Stimulated activated CD8-positive, alpha-beta memory T cell treated with anti-CD3 and anti-CD28 coated beads, Interleukin-4, amount 100 ng/mL, for 1 hour (primary cell): Measurements from ENCODE around the gene CFAP97.
A peak's percentile ranks its signal among the peaks of the same experiment; 100 is the strongest.
"Not testable (repeated sequence)": the region's sequence is repeated elsewhere in the genome, so short reads cannot be mapped to it uniquely, and the experiment has no call there.

Experiments used
- DNase-seq, 2 donors: peaks; one replicate each; pipeline ENCODE4 v3.0.0-alpha.2; 2020; ENCODE audit warnings: low read depth in 2 of 2, low spot score in 1 of 2

CFAP97 gene

GRCh38 chr4:185203486-185204237 is at the start of gene CFAP97:
TSS of gene CFAP97 (minus strand) at chr4:185204000. CDS start at chr4:185191196, 12,804 bp downstream.
- DNase-seq: peak; percentile 49 to 65

GRCh38 chr4:185249105-185249504 is 45.3 kb upstream of the CFAP97 start:
- no peak for DNase-seq

GRCh38 chr4:185248393-185249039 is 44.7 kb upstream of the CFAP97 start:
- no peak for DNase-seq

GRCh38 chr4:185247151-185247550 is 43.4 kb upstream of the CFAP97 start:
- no peak for DNase-seq

GRCh38 chr4:185246453-185246852 is 42.7 kb upstream of the CFAP97 start:
- DNase-seq: no peak

DNA sequence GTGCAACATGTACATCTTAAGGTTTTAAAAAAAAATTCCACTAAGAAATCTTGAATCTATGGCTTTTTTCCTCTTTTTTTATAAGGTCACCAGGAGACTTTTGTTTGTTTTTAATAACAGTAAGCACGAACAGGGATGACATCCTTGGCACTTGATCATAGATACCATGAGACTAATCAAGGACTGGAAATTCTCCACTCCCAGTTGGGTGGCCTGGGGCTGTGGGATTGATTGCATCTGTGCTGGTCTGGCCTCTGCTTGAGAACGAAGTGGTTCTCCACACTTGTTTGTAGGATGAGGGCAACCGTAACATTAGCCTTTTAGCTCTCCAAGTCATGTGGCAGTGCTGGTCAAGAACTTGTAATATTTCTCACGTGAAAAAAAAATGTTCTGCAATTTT is 41.0 kb upstream of the CFAP97 start:
- no peak for DNase-seq

DNA sequence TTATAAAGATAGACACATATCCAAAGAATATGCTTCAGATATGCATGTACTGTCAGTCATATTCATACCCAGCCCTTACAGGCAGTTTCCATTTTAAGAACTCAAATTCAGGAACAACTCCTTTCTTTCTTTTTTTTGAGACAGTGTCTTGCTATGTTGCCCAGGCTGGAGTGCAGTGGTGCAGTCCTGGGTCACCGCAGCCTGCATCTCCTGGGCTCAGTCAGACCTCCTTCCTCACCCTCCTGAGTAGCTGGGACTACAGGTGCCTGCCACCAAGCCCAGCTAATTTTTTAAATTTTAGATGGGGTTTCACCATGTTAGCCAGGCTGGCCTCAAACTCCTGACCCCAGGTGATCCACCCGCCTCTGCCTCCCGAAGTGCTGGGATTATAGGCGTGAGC is 40.1 kb upstream of the CFAP97 start:
- no peak for DNase-seq

GRCh38 chr4:185242749-185243533 is 39.1 kb upstream of the CFAP97 start:
- no peak for DNase-seq

DNA sequence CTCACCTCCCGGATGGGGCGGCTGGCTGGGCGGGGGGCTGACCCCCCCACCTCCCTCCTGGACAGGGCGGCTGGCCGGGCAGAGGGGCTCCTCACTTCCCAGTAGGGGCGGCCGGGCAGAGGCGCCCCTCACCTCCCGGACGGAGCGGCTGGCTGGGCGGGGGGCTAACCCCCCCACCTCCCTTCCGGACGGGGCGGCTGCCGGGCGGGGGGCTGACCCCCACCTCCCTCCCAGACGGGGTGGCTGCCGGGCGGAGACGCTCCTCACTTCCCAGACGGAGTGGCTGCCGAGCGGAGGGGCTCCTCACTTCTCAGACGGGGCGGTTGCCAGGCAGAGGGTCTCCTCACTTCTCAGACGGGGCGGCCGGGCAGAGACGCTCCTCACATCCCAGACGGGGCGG is 36.7 kb upstream of the CFAP97 start:
- not testable (repeated sequence) for DNase-seq

DNA sequence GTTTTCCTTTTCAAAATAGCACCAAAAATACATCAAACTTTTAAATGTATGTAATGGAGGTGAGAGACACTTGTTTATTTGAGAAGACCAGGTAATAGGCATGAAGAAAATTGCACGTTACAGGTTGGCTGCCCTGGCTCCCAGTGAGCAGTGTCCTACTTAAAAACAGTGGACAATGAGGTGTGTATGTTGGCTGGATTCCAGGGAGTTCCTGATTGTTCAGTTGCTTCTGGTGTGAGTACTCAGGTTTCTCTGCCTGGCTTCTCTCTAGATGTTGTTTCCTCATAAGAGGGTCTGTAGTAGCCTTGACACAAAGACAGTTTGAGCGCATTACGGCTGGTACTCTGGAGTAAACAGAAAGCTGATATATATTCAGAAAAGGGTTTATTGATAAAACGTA is 35.0 kb upstream of the CFAP97 start:
- no peak for DNase-seq

GRCh38 chr4:185238215-185238681 is 34.4 kb upstream of the CFAP97 start:
- DNase-seq: no peak

DNA sequence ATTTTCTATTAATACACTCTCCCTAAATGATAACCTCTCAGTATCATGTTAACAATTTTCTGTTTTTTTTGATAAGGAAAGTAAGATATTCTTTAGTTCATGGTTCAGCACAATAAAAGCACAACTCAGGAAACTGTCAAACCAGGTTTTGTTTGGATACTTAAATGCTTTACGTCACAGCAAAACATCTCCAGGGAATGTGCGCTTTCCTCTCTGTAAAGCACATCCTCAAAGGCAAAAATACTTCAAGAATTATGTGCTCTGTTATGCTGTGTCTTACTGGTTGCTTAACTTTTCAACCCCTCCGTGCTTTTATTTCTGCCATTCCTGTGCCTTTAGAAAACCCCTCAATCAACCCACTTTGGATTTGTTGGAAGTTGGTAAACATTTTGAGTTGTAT is 33.4 kb upstream of the CFAP97 start:
- no peak for DNase-seq

- no peak for DNase-seq
Measured at GRCh38 chr4:185235843-185236503, 32.2 kb upstream of the CFAP97 start.

DNA sequence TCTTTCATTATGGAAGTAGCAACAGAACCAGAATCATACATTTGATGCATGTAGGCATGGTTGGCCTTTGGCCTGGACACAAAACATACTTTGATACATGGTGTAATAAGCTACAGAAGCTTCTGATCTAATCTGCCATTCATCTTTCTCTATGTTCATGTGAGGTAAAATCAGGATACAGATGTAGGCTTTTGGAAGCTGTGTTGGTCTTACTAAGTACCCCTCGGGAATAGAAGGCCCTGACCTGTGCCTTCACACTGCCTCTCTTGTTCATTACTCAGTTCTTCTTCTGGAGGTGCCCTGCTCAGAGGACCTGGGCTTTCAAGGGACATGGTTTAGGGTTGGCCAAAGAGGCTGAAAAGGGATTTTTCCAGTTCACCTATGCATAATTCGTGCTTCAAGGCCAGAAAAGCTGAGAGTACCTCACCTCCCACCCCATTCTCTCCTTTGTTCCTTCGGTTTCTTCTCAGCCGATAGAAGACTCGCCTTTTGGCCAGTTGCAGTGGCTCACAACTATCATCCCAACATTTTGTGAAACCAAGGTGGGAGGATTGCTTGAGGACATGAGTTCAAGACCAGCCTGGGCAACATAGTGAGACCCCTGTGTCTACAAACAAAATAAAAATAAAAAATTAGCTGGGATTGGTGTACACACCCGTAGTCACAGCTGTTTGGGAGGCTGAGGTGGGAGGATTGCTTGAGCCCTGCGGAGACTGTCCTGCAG is 31.5 kb upstream of the CFAP97 start:
- DNase-seq: no peak

- DNase-seq: no peak
Measured at GRCh38 chr4:185232370-185232769, 28.6 kb upstream of the CFAP97 start.

DNA sequence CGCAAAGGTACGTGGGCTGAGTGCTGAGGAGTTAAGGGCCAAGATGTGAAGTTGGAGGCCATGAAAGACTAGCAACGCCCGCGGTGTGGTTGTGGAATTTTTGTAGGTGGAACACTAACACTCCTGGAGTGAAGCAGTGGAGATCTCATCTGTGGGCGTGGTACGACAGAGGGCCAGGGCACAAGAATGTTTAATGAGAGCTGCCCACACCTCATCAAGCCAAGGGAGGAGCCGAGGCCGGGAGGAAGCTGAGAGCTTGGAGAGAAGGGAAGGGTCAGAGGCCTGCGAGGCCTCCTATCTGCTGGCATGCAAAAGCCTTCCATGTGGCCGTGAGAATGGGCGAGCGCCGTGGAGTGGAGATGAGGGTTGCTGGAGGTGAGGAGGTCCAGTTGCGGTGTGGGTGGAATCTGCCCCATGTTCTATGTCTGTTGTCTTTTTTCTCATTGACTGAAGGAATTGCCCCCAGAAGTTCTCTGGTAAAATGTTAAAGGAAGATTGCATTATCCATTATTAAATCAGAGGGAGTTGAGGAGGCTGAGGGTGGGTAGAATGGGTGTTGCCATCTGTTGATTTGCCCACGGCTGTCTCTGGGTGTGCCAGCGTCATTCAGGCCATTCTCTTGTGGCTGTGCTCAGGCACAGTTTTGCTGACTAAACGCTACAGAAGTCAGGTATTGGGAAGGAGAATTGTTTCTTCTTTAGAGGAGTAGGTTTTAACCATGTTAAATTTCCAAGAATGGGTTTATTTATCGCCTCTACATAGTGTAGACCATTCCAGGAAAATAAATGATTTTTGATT is 25.4 kb upstream of the CFAP97 start:
- DNase-seq: no peak

GRCh38 chr4:185227713-185228278 is 24.0 kb upstream of the CFAP97 start:
- no peak for DNase-seq

DNA sequence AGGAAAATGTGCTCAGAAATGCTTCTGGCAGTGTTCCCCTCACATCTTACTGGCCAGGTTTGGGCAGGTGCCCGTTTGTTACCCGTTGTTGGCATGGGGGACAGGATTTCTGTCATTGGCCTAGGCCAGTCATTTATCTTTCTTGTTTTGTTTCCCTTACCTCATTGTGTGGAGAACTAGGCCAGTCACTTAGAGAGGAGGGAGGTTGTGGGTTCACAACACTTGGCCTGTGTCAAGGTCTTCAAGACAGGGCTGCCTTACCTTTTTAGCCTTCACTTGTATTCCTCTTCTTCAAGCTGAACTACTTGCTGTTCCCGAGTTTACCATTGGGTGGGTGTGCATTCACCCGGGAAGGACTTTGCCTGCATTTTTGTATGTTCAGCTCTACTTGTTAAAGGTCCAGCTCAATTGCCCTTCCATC is 23.3 kb upstream of the CFAP97 start:
- DNase-seq: no peak

DNA sequence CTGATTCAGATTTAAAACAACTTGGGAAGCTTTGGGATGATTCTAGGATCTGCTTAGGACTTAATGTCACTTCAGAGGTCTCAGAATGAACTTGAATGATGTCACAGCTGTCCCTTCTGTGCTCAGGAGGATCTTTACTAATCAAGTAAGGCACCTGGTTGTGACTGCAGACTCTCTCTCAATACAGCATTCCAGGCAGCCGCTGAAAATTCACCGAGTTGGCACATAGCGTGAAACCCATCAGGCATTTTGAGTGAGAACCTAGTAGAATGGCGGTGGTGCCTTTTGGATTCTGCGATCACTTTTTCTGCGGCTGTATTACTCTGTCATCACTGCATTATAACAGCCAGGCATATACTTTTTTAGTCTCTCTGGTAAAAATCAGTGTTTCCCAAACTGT is 22.1 kb upstream of the CFAP97 start:
- DNase-seq: no peak

DNA sequence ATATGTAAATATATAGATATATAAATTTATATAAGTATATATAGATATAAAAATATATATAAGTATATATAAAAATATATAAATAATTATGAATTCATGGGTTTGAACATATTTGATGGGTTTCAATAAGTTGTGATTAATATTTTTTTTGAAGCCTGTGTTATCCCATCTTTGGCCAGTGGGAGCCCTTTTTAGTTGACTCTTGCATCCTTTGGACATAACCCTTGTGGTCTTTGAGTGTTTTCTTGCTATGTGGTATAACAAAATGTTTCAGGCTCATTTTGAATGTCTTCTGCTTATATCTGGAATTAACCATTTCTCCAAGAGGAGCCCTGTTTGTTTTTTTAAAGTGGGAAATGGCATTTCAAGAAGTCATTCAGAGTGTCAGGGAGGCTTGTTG is 20.8 kb upstream of the CFAP97 start:
- no peak for DNase-seq
